H1 (cell line): ENCODE data around the gene ZNF490. TPM values are rescaled to one million over a fixed set of nuclear protein-coding genes. Genes with fewer than 3 reads are reported as not detected.

Experiments used
- ASH2L ChIP-seq: fragments of 200-600, 300-600 bp; sonication (generic); IDR thresholded peaks from one replicate; pipeline ENCODE4 v1.7.1; 2017; ENCODE audit warnings: low read length
- BRCA1 ChIP-seq: IDR thresholded peaks from 2 replicates; pipeline ENCODE4 v1.6.1; 2012; ENCODE audit warnings: low read depth, low read length, improper control_type of control experiment
- SP1 ChIP-seq: IDR thresholded peaks from 2 replicates; pipeline ENCODE4 v1.6.1; 2011; ENCODE audit warnings: low read depth, low read length
- polyA plus RNA-seq, 7 experiments: library from polyadenylated mRNA; depleted of rRNA in 3 of 7; stranded (reverse) in 5 of 7; unstranded in 2 of 7; fragments of >200 nt in 5 of 7; fragments of 200-250 nt in 2 of 7; gene quantifications; 1 replicate in 5 of 7; 2 replicates in 1 of 7; 4 replicates in 1 of 7; pipeline versions ENCODE4 v1.2.1 to v1.2.3, GENCODE V29; 2011 to 2013; ENCODE audit warnings: missing spikeins in 2 of 7, mixed read lengths in 2 of 7
- total RNA-seq: library from RNA; stranded (reverse); fragmentation: NEBNext Ultra II Directional; extraction: Animal tissue kit (Norgen Biotek cat#: 25700); gene quantifications from 2 replicates; pipeline ENCODE4 v1.2.1, GENCODE V29; 2021
- TF ChIP-seq, protein P1 (sequence below): IDR thresholded peaks from 2 replicates; pipeline ENCODE4 v1.6.1; 2011; ENCODE audit warnings: low read depth, mild to moderate bottlenecking, low read length; ENCODE audit not compliant: insufficient read depth

Gene ZNF490
- total and polyA plus RNA-seq, 2 of the 8 experiments (the other 6 are each of a cell fraction or from before 2014, with no cell fraction given) = 1.7 to 9.0 TPM

GRCh38 chr19:12611361-12611699 lies 717 bp upstream of the ZNF490 start (continued):
- TF ChIP-seq, protein P1, sequence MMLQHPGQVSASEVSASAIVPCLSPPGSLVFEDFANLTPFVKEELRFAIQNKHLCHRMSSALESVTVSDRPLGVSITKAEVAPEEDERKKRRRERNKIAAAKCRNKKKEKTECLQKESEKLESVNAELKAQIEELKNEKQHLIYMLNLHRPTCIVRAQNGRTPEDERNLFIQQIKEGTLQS = no peak
- TF ChIP-seq SP1 (0 out of 2 replicates have a peak, but pooled peaks have one; percentile 15), BRCA1 (no peak), ASH2L (no peak)
